ENCODE data around the gene MVB12A.

- TF ChIP-seq CTCF (IDR thresholded peaks at IDR 0.05) (peak in 1 of 5 experiments; percentile 9), EP300 (IDR thresholded peaks at IDR 0.05) (peak in 1 of 2 donors; percentile 78), POLR2A (IDR thresholded peaks at IDR 0.05) (peak in 1 of 2 donors; percentile 50)
Observed at GRCh38 chr19:17469481-17470067, 49.7 kb downstream of the MVB12A start.

Measured in tibial nerve (tissue), 4 donors.